SK-N-SH (cell line): ENCODE results near the gene CCDC6.

Experiments used
- CHD2 ChIP-seq: fragments of 150-350 bp; IDR thresholded peaks from 2 replicates; pipeline ENCODE4 v1.6.1; 2018; ENCODE audit warnings: low read length; ENCODE audit not compliant: partially characterized antibody
- CTCF ChIP-seq: fragments of 200-600 bp; sonication (generic); IDR thresholded peaks from 2 replicates; pipeline ENCODE4 v1.6.1; 2017; ENCODE audit warnings: antibody characterized with exemption, mild to moderate bottlenecking, moderate library complexity
- EP300 ChIP-seq, 2 experiments: IDR thresholded peaks; 2 replicates each; pipeline versions ENCODE4 v1.4.0 to v1.6.1; 2012; ENCODE audit warnings: borderline replicate concordance in 1 of 2, low read depth in 1 of 2, low read length in 1 of 2
- EZH2phosphoT487 ChIP-seq: fragments of 200-600 bp; sonication (generic); IDR thresholded peaks from 2 replicates; pipeline ENCODE4 v1.6.1; 2017; ENCODE audit warnings: low read depth, mixed run types, mild to moderate bottlenecking, antibody characterized with exemption, moderate library complexity, borderline replicate concordance
- MAX ChIP-seq: IDR thresholded peaks from 2 replicates; pipeline ENCODE4 v1.4.0; 2012; ENCODE audit warnings: low read depth
- MEF2A ChIP-seq: IDR thresholded peaks from 2 replicates; pipeline ENCODE4 v1.4.0; 2012; ENCODE audit warnings: low read depth, borderline replicate concordance
- SIN3A ChIP-seq: IDR thresholded peaks from 2 replicates; pipeline ENCODE4 v1.6.1; 2012; ENCODE audit warnings: low read depth, mild to moderate bottlenecking, low read length, moderate library complexity, borderline replicate concordance
- TCF12 ChIP-seq: IDR thresholded peaks from 2 replicates; pipeline ENCODE4 v1.4.0; 2012
- YY1 ChIP-seq: IDR thresholded peaks from 2 replicates; pipeline ENCODE4 v1.4.0; 2012; ENCODE audit warnings: low read depth, mild to moderate bottlenecking
- ZBTB33 ChIP-seq: IDR thresholded peaks from 2 replicates; pipeline ENCODE4 v1.4.0; 2012; ENCODE audit warnings: low read depth, borderline replicate concordance
- TF ChIP-seq, protein P1 (sequence below): IDR thresholded peaks from 2 replicates; pipeline ENCODE4 v1.6.1; 2012; ENCODE audit warnings: mild to moderate bottlenecking, low read depth, low read length, moderate library complexity

DNA sequence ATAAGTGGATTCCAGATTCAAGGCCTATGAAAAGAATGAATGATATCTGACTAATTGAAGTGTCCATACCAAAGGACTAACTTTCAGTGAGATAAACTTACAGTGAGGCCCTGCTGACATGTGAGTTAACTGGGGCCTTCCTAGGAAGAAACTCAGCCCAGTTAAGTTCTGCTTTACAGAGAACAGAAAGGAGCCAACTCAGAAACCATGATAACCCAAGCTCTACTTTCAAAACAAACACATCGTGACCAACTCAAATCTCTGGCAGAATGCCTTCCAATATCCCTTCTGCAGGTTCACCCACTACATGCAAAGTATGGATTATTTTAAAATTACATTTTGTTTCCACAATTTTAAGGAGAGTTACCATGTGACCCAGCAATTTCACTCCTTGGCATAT, 77.3 kb downstream of the CCDC6 start:
- no peak for TF ChIP-seq CTCF
- TF ChIP-seq MAX, result no peak
- TF ChIP-seq MEF2A, result no peak
- TF ChIP-seq, protein P1, sequence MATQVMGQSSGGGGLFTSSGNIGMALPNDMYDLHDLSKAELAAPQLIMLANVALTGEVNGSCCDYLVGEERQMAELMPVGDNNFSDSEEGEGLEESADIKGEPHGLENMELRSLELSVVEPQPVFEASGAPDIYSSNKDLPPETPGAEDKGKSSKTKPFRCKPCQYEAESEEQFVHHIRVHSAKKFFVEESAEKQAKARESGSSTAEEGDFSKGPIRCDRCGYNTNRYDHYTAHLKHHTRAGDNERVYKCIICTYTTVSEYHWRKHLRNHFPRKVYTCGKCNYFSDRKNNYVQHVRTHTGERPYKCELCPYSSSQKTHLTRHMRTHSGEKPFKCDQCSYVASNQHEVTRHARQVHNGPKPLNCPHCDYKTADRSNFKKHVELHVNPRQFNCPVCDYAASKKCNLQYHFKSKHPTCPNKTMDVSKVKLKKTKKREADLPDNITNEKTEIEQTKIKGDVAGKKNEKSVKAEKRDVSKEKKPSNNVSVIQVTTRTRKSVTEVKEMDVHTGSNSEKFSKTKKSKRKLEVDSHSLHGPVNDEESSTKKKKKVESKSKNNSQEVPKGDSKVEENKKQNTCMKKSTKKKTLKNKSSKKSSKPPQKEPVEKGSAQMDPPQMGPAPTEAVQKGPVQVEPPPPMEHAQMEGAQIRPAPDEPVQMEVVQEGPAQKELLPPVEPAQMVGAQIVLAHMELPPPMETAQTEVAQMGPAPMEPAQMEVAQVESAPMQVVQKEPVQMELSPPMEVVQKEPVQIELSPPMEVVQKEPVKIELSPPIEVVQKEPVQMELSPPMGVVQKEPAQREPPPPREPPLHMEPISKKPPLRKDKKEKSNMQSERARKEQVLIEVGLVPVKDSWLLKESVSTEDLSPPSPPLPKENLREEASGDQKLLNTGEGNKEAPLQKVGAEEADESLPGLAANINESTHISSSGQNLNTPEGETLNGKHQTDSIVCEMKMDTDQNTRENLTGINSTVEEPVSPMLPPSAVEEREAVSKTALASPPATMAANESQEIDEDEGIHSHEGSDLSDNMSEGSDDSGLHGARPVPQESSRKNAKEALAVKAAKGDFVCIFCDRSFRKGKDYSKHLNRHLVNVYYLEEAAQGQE, result no peak
- TF ChIP-seq YY1, result no peak
- TF ChIP-seq EZH2phosphoT487, result no peak
- TF ChIP-seq SIN3A, result no peak
- no peak for TF ChIP-seq CHD2
- TF ChIP-seq TCF12, result no peak
- no peak for TF ChIP-seq ZBTB33
- TF ChIP-seq EP300 (IDR thresholded peaks at IDR 0.05; ENCODE audit: borderline replicate concordance in 1 of 2, low read depth in 1 of 2, low read length in 1 of 2), result no peak
